OCI-LY1 (cell line): ENCODE measurements around the gene ELL2.

Experiments
- H2AFZ ChIP-seq: fragments of 200-600 bp; sonication (generic), shearing (Covaris generic); 2 replicates; pipeline ENCODE4 v1.6.0; 2014; ENCODE audit warnings: antibody characterized with exemption, mild to moderate bottlenecking, low read length
- H3F3A ChIP-seq: fragments of 200-600 bp; sonication (generic), shearing (Covaris generic); 2 replicates; pipeline ENCODE4 v1.6.0; 2014; ENCODE audit warnings: mild to moderate bottlenecking, antibody characterized with exemption, low read length, moderate library complexity; ENCODE audit not compliant: insufficient read depth
- H3K27ac ChIP-seq: fragments of 200-600 bp; sonication (generic); 2 replicates; pipeline ENCODE4 v1.5.1; 2014; ENCODE audit warnings: low read length, mixed run types, mild to moderate bottlenecking, low read depth; ENCODE audit not compliant: poor library complexity, severe bottlenecking
- H3K27me3 ChIP-seq: fragments of 200-600 bp; sonication (generic); 2 replicates; pipeline ENCODE4 v1.6.0; 2014; ENCODE audit warnings: antibody characterized with exemption, mild to moderate bottlenecking, low read length, moderate library complexity; ENCODE audit not compliant: insufficient read depth
- H3K36me3 ChIP-seq: fragments of 200-600 bp; sonication (generic); 2 replicates; pipeline ENCODE4 v1.6.1; 2014; ENCODE audit warnings: mild to moderate bottlenecking, antibody characterized with exemption, low read length, moderate library complexity, mixed read lengths; ENCODE audit not compliant: insufficient read depth
- H3K4me1 ChIP-seq: fragments of 200-600 bp; sonication (generic); 2 replicates; pipeline ENCODE4 v1.5.1; 2014; ENCODE audit warnings: mild to moderate bottlenecking, low read length, moderate library complexity; ENCODE audit not compliant: insufficient read depth, severe bottlenecking
- H3K4me2 ChIP-seq: fragments of 200-600 bp; sonication (generic), shearing (Covaris generic); 2 replicates; pipeline ENCODE4 v1.6.1; 2014; ENCODE audit warnings: low read length
- H3K4me3 ChIP-seq: fragments of 200-600 bp; sonication (generic); 2 replicates; pipeline ENCODE4 v1.5.1; 2014; ENCODE audit warnings: low read length, low read depth, mild to moderate bottlenecking, mixed read lengths; ENCODE audit not compliant: poor library complexity, severe bottlenecking
- H3K79me2 ChIP-seq: fragments of 200-600 bp; shearing (Covaris generic); 2 replicates; pipeline ENCODE4 v1.6.1; 2016; ENCODE audit warnings: mixed run types, low read length, mixed read lengths; ENCODE audit not compliant: insufficient read depth
- H3K9ac ChIP-seq: fragments of 200-600 bp; sonication (generic), shearing (Covaris generic); 2 replicates; pipeline ENCODE4 v1.6.1; 2014; ENCODE audit warnings: mild to moderate bottlenecking, low read length, mixed read lengths
- H3K9me2 ChIP-seq: fragments of 200-600 bp; sonication (generic), shearing (Covaris generic); 2 replicates; pipeline ENCODE4 v1.6.1; 2014; ENCODE audit warnings: low read depth, mild to moderate bottlenecking, low read length, mixed read lengths
- H3K9me3 ChIP-seq: fragments of 200-600 bp; shearing (Covaris generic); 2 replicates; pipeline ENCODE4 v1.6.1; 2014; ENCODE audit warnings: low read length, mixed read lengths
- H4K20me1 ChIP-seq: fragments of 200-600 bp; sonication (generic), shearing (Covaris generic); 2 replicates; pipeline ENCODE4 v1.6.0; 2016; ENCODE audit warnings: mild to moderate bottlenecking, low read length; ENCODE audit not compliant: insufficient read depth
- CTCF ChIP-seq: fragments of 200-600 bp; sonication (generic), shearing (Covaris generic); IDR thresholded peaks from 2 replicates; pipeline ENCODE4 v1.5.1; 2017; ENCODE audit warnings: mild to moderate bottlenecking, antibody characterized with exemption, low read length, moderate library complexity, mixed read lengths
- EZH2 ChIP-seq: fragments of 200-600 bp; sonication (generic), shearing (Covaris generic); IDR thresholded peaks from 2 replicates; pipeline ENCODE4 v1.8.0; 2017; ENCODE audit warnings: borderline replicate concordance, mixed run types, mild to moderate bottlenecking, antibody characterized with exemption, low read length, moderate library complexity, mixed read lengths

Gene ELL2

GRCh38 chr5:95956900-95957293, 4.8 kb downstream of the ELL2 start:
- H3K27me3 ChIP-seq, result 0 out of 2 replicates have a peak, but pooled peaks cover 9% of the 10 kb centered on the region
- no peaks in the 10 kb centered on the region for H3F3A ChIP-seq
- H2AFZ ChIP-seq, result no peak overlapping the region
- peaks cover 12% of the 10 kb centered on the region for H3K4me1 ChIP-seq
- H3K36me3 ChIP-seq, result no peaks in the 10 kb centered on the region
- no peak overlapping the region for H3K9ac ChIP-seq
- no peak overlapping the region for H3K27ac ChIP-seq
- H3K79me2 ChIP-seq, result no peaks in the 10 kb centered on the region
- no peak overlapping the region for H3K4me2 ChIP-seq
- no peaks in the 10 kb centered on the region for H4K20me1 ChIP-seq
- H3K9me2 ChIP-seq, result no peaks in the 10 kb centered on the region
- H3K9me3 ChIP-seq, result no peaks in the 10 kb centered on the region
- no peak for TF ChIP-seq CTCF
- TF ChIP-seq EZH2, result no peak
- no peak overlapping the region for H3K4me3 ChIP-seq

GRCh38 chr5:95956021-95956899, 5.4 kb downstream of the ELL2 start:
- Histone ChIP-seq H3K27ac (no peak overlapping the region), H3K4me1 (peaks cover 11% of the 10 kb centered on the region), H3F3A (no peaks in the 10 kb centered on the region), H4K20me1 (no peaks in the 10 kb centered on the region), H3K27me3 (0 out of 2 replicates have a peak, but pooled peaks cover 9% of the 10 kb centered on the region), H3K9me2 (no peaks in the 10 kb centered on the region), H2AFZ (no peak overlapping the region), H3K9ac (no peak overlapping the region), H3K4me2 (no peak overlapping the region), H3K79me2 (no peaks in the 10 kb centered on the region), H3K4me3 (no peak overlapping the region), H3K36me3 (no peaks in the 10 kb centered on the region), H3K9me3 (no peaks in the 10 kb centered on the region)
- no peak for TF ChIP-seq CTCF
- no peak for TF ChIP-seq EZH2

- Histone ChIP-seq H3K27ac (no peak overlapping the region), H3K9ac (no peak overlapping the region), H3K4me2 (no peak overlapping the region), H3K4me1 (no peaks in the 10 kb centered on the region), H3K9me2 (no peaks in the 10 kb centered on the region), H3K4me3 (no peak overlapping the region), H3K79me2 (no peaks in the 10 kb centered on the region), H3K27me3 (0 out of 2 replicates have a peak, but pooled peaks cover under 1% of the 10 kb centered on the region), H3K36me3 (no peaks in the 10 kb centered on the region), H3K9me3 (no peaks in the 10 kb centered on the region), H4K20me1 (no peaks in the 10 kb centered on the region), H3F3A (no peaks in the 10 kb centered on the region), H2AFZ (no peak overlapping the region)
- TF ChIP-seq CTCF (no peak), EZH2 (no peak)
Measured at GRCh38 chr5:95954716-95955115, 6.9 kb downstream of the ELL2 start.
